Ascending aorta (tissue), 2 donors: ENCODE data around the gene GALNT4. TPM values are rescaled to one million over a fixed set of nuclear protein-coding genes. Genes with fewer than 3 reads are reported as not detected.

Source experiments
- DNase-seq, 2 donors: peaks; one replicate each; pipeline ENCODE4 v3.0.0-alpha.2; 2019; ENCODE audit warnings: low spot score in 2 of 2
- H3K27ac ChIP-seq, 2 donors: fragments of 200-600 bp; sonication (generic); one replicate each; pipeline ENCODE4 v1.5.1; 2016 to 2017; ENCODE audit warnings: mild to moderate bottlenecking in 1 of 2
- H3K27me3 ChIP-seq: fragments of 200-600 bp; sonication (generic); one replicate; pipeline ENCODE4 v1.5.1; 2017
- H3K36me3 ChIP-seq, 2 donors: fragments of 200-600 bp; sonication (generic); one replicate each; pipeline ENCODE4 v1.5.1; 2016
- H3K4me1 ChIP-seq, 2 donors: fragments of 200-600 bp; sonication (generic); one replicate each; pipeline ENCODE4 v1.5.1; 2016 to 2017; ENCODE audit warnings: mild to moderate bottlenecking in 1 of 2
- H3K4me3 ChIP-seq, 2 donors: fragments of 200-600 bp; sonication (generic); one replicate each; pipeline ENCODE4 v1.5.1; 2016 to 2017; ENCODE audit warnings: mild to moderate bottlenecking in 1 of 2
- H3K9me3 ChIP-seq, 2 donors: fragments of 200-600 bp; sonication (generic); one replicate each; pipeline ENCODE4 v1.5.1; 2016
- CTCF ChIP-seq, 3 experiments: fragments of 200-600 bp in 2 of 3; fragments of 450-650 bp in 1 of 3; sonication (generic) in 2 of 3; IDR thresholded peaks; one replicate each; pipeline ENCODE4 v1.5.1; 2016 to 2019; ENCODE audit warnings: antibody characterized with exemption in 3 of 3, mild to moderate bottlenecking in 1 of 3, moderate library complexity in 1 of 3
- intact Hi-C: fragments of 100-400 bp; cut with DNase I; formaldehyde crosslinking; loops from one replicate; pipeline ENCODE4 v1.15.1; 2023
- total RNA-seq: library from RNA; depleted of rRNA; stranded (reverse); fragments of >200 nt; gene quantifications from one replicate; pipeline ENCODE4 v1.1.0, GENCODE V29; 2016

Gene GALNT4
- 3.3 TPM for total RNA-seq

- peak; percentile 61 to 78 (median 74) for TF ChIP-seq CTCF (IDR thresholded peaks at IDR 0.05)
- peaks cover 2 to 20% of the 10 kb centered on the region in 2 donors for H3K4me1 ChIP-seq
- intact Hi-C loops: loop anchor here (1.0 to 10.0 kb wide), 7 partner anchors 28 to 1382 kb away; partner anchors contain the start of genes ATP2B1, CEP290 and TMTC3
- H3K36me3 ChIP-seq: no peaks in the 10 kb centered on the region
- no peaks in the 10 kb centered on the region for H3K27me3 ChIP-seq
- peak; percentile 61 to 94 for DNase-seq
- H3K9me3 ChIP-seq: no peaks in the 10 kb centered on the region
- H3K27ac ChIP-seq: peak within 1 kb of the TSS; percentile 92 to 93
- peak within 1 kb of the TSS; percentile 74 to 77 for H3K4me3 ChIP-seq
These were observed at the start of gene GALNT4 for GRCh38 chr12:89524541-89525304. Gene GALNT4 (minus strand): TSS chr12:89524796. CDS start chr12:89524549, 247 bp downstream.

GRCh38 chr12:89573051-89573810, 48.6 kb upstream of the GALNT4 start:
- intact Hi-C loops: no loop called here
- Histone ChIP-seq H3K27me3 (no peaks in the 10 kb centered on the region), H3K4me3 (no peak overlapping the region), H3K4me1 (no peaks in the 10 kb centered on the region), H3K9me3 (no peaks in the 10 kb centered on the region), H3K27ac (no peak overlapping the region), H3K36me3 (no peaks in the 10 kb centered on the region)
- no peak for DNase-seq
- TF ChIP-seq CTCF (IDR thresholded peaks at IDR 0.05): no peak

- Histone ChIP-seq H3K27ac (no peak overlapping the region), H3K4me1 (no peaks in the 10 kb centered on the region), H3K27me3 (no peaks in the 10 kb centered on the region), H3K9me3 (no peaks in the 10 kb centered on the region), H3K36me3 (no peaks in the 10 kb centered on the region), H3K4me3 (no peak overlapping the region)
- no peak for TF ChIP-seq CTCF (IDR thresholded peaks at IDR 0.05)
- DNase-seq: no peak
- intact Hi-C loops: no loop called here
These were observed 47.0 kb upstream of the GALNT4 start for GRCh38 chr12:89571491-89572195.

GRCh38 chr12:89568484-89568883, 43.9 kb upstream of the GALNT4 start:
- no peaks in the 10 kb centered on the region for H3K27me3 ChIP-seq
- DNase-seq: no peak
- H3K9me3 ChIP-seq: no peaks in the 10 kb centered on the region
- H3K4me1 ChIP-seq: no peaks in the 10 kb centered on the region
- intact Hi-C loops: no loop called here
- H3K4me3 ChIP-seq: no peak overlapping the region
- no peak for TF ChIP-seq CTCF (IDR thresholded peaks at IDR 0.05)
- H3K36me3 ChIP-seq: no peaks in the 10 kb centered on the region
- H3K27ac ChIP-seq: no peak overlapping the region

- H3K36me3 ChIP-seq: no peaks in the 10 kb centered on the region
- H3K4me1 ChIP-seq: no peaks in the 10 kb centered on the region
- H3K27ac ChIP-seq: no peak overlapping the region
- DNase-seq: no peak
- H3K4me3 ChIP-seq: no peak overlapping the region
- intact Hi-C loops: no loop called here
- no peak for TF ChIP-seq CTCF (IDR thresholded peaks at IDR 0.05)
- no peaks in the 10 kb centered on the region for H3K9me3 ChIP-seq
- H3K27me3 ChIP-seq: no peaks in the 10 kb centered on the region
These were observed 43.2 kb upstream of the GALNT4 start for GRCh38 chr12:89567691-89568239.
